ENCODE data around the gene TRIM49B. TPM values are rescaled to one million over a fixed set of nuclear protein-coding genes. Genes with fewer than 3 reads are reported as not detected.
"Not testable (repeated sequence)": the region's sequence is repeated elsewhere in the genome, so short reads cannot be mapped to it uniquely, and the experiment has no call there.

Gene TRIM49B
- total RNA-seq (2022) (not detected in 2 replicates), Bru-seq, nascent RNA (not detected), BruChase-seq, experiment 1, labeled RNA remaining after a 2-hour chase (not detected), BruChase-seq, experiment 2, labeled RNA remaining after a 6-hour chase (not detected)
- long read RNA-seq, result 0 reads

- H3K27me3 ChIP-seq (replicated peaks; ENCODE audit: control insufficient read depth, insufficient read depth, low read length); H3K4me1 Mint-ChIP-seq (ENCODE audit: low read depth, unreplicated experiment); DNase-seq; POLR2A ChIA-PET; H3K9me3 ChIP-seq; CTCF ChIA-PET; H3K9me3 Mint-ChIP-seq (ENCODE audit: unreplicated experiment); H3K36me3 ChIP-seq (ENCODE audit: control insufficient read depth, insufficient read depth, low read length); H3K27me3 Mint-ChIP-seq (ENCODE audit: insufficient read depth, unreplicated experiment); H3K4me1 ChIP-seq; intact Hi-C loops (cut with micrococcal nuclease; ENCODE audit: unreplicated experiment); H3K27ac Mint-ChIP-seq (ENCODE audit: unreplicated experiment); H3K4me3 ChIP-seq (ENCODE audit: low read depth, low read length); H3K36me3 Mint-ChIP-seq (ENCODE audit: insufficient read depth, unreplicated experiment); BruUV-seq (replicated peaks); H3K4me3 Mint-ChIP-seq (ENCODE audit: unreplicated experiment): not testable (repeated sequence)
Measured at GRCh38 chr11:49028523-49028922, at the start of gene TRIM49B. Gene TRIM49B, plus strand, starts transcription at chr11:49028823. Its CDS starts 2,777 bp downstream, at chr11:49031600.

GRCh38 chr11:48983785-48984184, 44.8 kb upstream of the TRIM49B start, which contains the start of gene TRIM51G:
Gene TRIM51G, minus strand, starts transcription at chr11:48983885. Its CDS starts 2,190 bp downstream, at chr11:48981695.
- H3K4me3 Mint-ChIP-seq (ENCODE audit: unreplicated experiment); CTCF ChIA-PET; H3K4me1 ChIP-seq; H3K27me3 ChIP-seq (replicated peaks; ENCODE audit: control insufficient read depth, insufficient read depth, low read length); H3K4me1 Mint-ChIP-seq (ENCODE audit: low read depth, unreplicated experiment); H3K27ac Mint-ChIP-seq (ENCODE audit: unreplicated experiment); H3K4me3 ChIP-seq (ENCODE audit: low read depth, low read length); H3K36me3 ChIP-seq (ENCODE audit: control insufficient read depth, insufficient read depth, low read length); DNase-seq; BruUV-seq (replicated peaks); intact Hi-C loops (cut with micrococcal nuclease; ENCODE audit: unreplicated experiment); H3K36me3 Mint-ChIP-seq (ENCODE audit: insufficient read depth, unreplicated experiment); H3K9me3 Mint-ChIP-seq (ENCODE audit: unreplicated experiment); H3K9me3 ChIP-seq; POLR2A ChIA-PET; H3K27me3 Mint-ChIP-seq (ENCODE audit: insufficient read depth, unreplicated experiment): not testable (repeated sequence)

GRCh38 chr11:49048229-49048628, 19.6 kb downstream of the TRIM49B start:
- H3K4me1 Mint-ChIP-seq (ENCODE audit: low read depth, unreplicated experiment); BruUV-seq (replicated peaks); H3K27me3 ChIP-seq (replicated peaks; ENCODE audit: control insufficient read depth, insufficient read depth, low read length); H3K9me3 ChIP-seq; H3K36me3 Mint-ChIP-seq (ENCODE audit: insufficient read depth, unreplicated experiment); H3K4me1 ChIP-seq; DNase-seq; H3K36me3 ChIP-seq (ENCODE audit: control insufficient read depth, insufficient read depth, low read length); H3K4me3 ChIP-seq (ENCODE audit: low read depth, low read length); CTCF ChIA-PET; H3K9me3 Mint-ChIP-seq (ENCODE audit: unreplicated experiment); POLR2A ChIA-PET; intact Hi-C loops (cut with micrococcal nuclease; ENCODE audit: unreplicated experiment); H3K27ac Mint-ChIP-seq (ENCODE audit: unreplicated experiment); H3K27me3 Mint-ChIP-seq (ENCODE audit: insufficient read depth, unreplicated experiment); H3K4me3 Mint-ChIP-seq (ENCODE audit: unreplicated experiment): not testable (repeated sequence)

GRCh38 chr11:49049821-49050220, 21.2 kb downstream of the TRIM49B start:
- H3K27me3 Mint-ChIP-seq (ENCODE audit: insufficient read depth, unreplicated experiment); H3K27me3 ChIP-seq (replicated peaks; ENCODE audit: control insufficient read depth, insufficient read depth, low read length); DNase-seq; H3K27ac Mint-ChIP-seq (ENCODE audit: unreplicated experiment); H3K9me3 Mint-ChIP-seq (ENCODE audit: unreplicated experiment); H3K36me3 Mint-ChIP-seq (ENCODE audit: insufficient read depth, unreplicated experiment); H3K4me1 ChIP-seq; H3K4me3 Mint-ChIP-seq (ENCODE audit: unreplicated experiment); H3K4me3 ChIP-seq (ENCODE audit: low read depth, low read length); H3K9me3 ChIP-seq; BruUV-seq (replicated peaks); POLR2A ChIA-PET; intact Hi-C loops (cut with micrococcal nuclease; ENCODE audit: unreplicated experiment); H3K36me3 ChIP-seq (ENCODE audit: control insufficient read depth, insufficient read depth, low read length); H3K4me1 Mint-ChIP-seq (ENCODE audit: low read depth, unreplicated experiment); CTCF ChIA-PET: not testable (repeated sequence)

GRCh38 chr11:49059012-49059411, 30.4 kb downstream of the TRIM49B start, which contains the start of gene TRIM64C:
Gene TRIM64C, minus strand, starts transcription at chr11:49059112. Its CDS starts 0 bp downstream, at chr11:49059112.
- H3K4me3 Mint-ChIP-seq (ENCODE audit: unreplicated experiment); H3K27me3 ChIP-seq (replicated peaks; ENCODE audit: control insufficient read depth, insufficient read depth, low read length); CTCF ChIA-PET; H3K36me3 ChIP-seq (ENCODE audit: control insufficient read depth, insufficient read depth, low read length); H3K9me3 Mint-ChIP-seq (ENCODE audit: unreplicated experiment); H3K4me3 ChIP-seq (ENCODE audit: low read depth, low read length); H3K9me3 ChIP-seq; H3K36me3 Mint-ChIP-seq (ENCODE audit: insufficient read depth, unreplicated experiment); DNase-seq; intact Hi-C loops (cut with micrococcal nuclease; ENCODE audit: unreplicated experiment); POLR2A ChIA-PET; BruUV-seq (replicated peaks); H3K4me1 Mint-ChIP-seq (ENCODE audit: low read depth, unreplicated experiment); H3K27ac Mint-ChIP-seq (ENCODE audit: unreplicated experiment); H3K4me1 ChIP-seq; H3K27me3 Mint-ChIP-seq (ENCODE audit: insufficient read depth, unreplicated experiment): not testable (repeated sequence)

- H3K36me3 ChIP-seq (ENCODE audit: control insufficient read depth, insufficient read depth, low read length); intact Hi-C loops (cut with micrococcal nuclease; ENCODE audit: unreplicated experiment); H3K27ac Mint-ChIP-seq (ENCODE audit: unreplicated experiment); POLR2A ChIA-PET; H3K36me3 Mint-ChIP-seq (ENCODE audit: insufficient read depth, unreplicated experiment); H3K9me3 Mint-ChIP-seq (ENCODE audit: unreplicated experiment); H3K27me3 Mint-ChIP-seq (ENCODE audit: insufficient read depth, unreplicated experiment); H3K4me3 ChIP-seq (ENCODE audit: low read depth, low read length); BruUV-seq (replicated peaks); H3K9me3 ChIP-seq; H3K4me1 Mint-ChIP-seq (ENCODE audit: low read depth, unreplicated experiment); CTCF ChIA-PET; H3K4me3 Mint-ChIP-seq (ENCODE audit: unreplicated experiment); DNase-seq; H3K27me3 ChIP-seq (replicated peaks; ENCODE audit: control insufficient read depth, insufficient read depth, low read length); H3K4me1 ChIP-seq: not testable (repeated sequence)
Measured at GRCh38 chr11:49069897-49070296, 41.3 kb downstream of the TRIM49B start.

Measured in Caco-2 (cell line).